Caki2 (cell line): ENCODE results near the gene GATC. TPM values are rescaled to one million over a fixed set of nuclear protein-coding genes. Genes with fewer than 3 reads are reported as not detected.

Experiments used
- DNase-seq: peaks from one replicate; pipeline ENCODE4 v3.0.0-alpha.2; 2015; ENCODE audit warnings: low read depth
- in situ Hi-C: cut with HindIII; loops from 2 replicates; pipeline ENCODE4 v1.10.0; 2016; ENCODE audit warnings: low sequenced_read_pairs, low pct_unique_long_range_greater_than_20kb, mixed read lengths
- total RNA-seq: library from RNA; depleted of rRNA; stranded (reverse); fragments of >200 nt; shearing (Covaris generic); gene quantifications from 2 replicates; pipeline ENCODE4 v1.2.3, GENCODE V29; 2014; ENCODE audit warnings: low replicate concordance; rRNA removed

GATC gene
- total RNA-seq, 1 experiment from 2014 or later, result 24.9 TPM

DNA sequence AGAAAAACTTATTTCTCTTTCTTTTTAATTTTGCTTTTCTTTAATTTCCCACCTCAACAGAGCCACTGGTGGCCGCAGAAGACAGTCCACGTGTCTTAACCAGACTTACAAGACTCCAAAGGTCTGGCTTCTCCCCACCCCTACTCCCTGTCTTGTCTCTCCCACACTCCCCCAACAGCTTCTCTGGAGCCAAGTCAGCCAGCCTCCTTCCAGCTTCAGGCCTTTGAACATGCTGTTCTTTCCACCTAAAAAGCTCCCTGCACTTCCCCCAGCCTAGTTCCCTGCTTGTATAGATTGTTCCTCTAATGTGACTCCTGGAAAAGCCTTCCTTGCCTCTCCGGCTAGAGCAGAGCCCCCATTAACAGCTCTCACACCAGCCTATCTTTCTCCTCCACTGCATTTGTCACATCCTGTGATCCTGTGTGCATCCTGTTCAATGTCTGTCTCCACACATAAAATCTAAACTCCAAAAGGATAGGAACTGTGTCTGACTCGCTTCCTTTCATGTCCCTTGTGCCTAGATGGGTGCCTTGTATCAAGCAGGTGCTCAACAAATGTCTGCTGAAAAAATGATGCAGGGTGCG, 41.9 kb downstream of the GATC start:
- in situ Hi-C loops, result no loop called here
- no peak for DNase-seq

DNA sequence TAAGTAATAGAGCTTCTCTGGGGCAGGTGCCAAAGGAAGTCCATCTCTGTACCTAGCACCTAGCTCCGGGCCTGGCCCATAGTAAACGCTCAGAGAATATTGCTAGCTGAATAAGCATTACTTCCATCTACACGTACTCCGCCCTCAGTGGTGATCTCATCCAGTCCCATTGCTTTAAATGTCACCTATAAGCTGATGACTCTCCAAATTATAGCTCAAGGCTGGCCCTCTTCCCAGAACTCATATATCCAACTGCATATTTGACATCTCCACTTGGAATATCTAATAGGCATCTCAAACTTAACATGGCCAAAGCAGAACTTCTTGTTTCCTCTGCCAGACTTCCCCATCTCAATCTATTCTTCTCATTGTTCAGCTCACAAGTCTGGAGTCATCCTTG, 42.8 kb downstream of the GATC start:
- in situ Hi-C loops, result no loop called here
- peak; percentile 19 for DNase-seq

DNA sequence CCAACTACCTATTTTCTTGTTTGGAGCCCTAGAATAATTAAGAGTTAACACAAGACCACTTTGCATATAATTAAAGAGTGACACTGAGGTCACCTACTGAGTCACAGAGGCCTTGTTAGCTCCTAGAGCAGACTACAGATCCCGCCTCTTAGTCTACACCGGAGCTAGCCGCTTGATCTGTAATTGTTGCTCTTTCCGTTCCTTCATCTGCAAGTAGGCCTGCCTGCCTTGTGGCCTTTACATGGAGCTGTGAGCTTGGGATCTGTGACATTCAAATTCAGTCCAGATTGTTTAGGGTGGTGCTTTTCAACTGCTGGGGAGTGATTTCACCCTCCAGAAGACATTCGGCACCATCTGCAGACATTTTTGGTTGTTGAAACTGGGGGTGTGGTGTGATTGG, 44.1 kb downstream of the GATC start:
- DNase-seq, result no peak
- in situ Hi-C loops, result no loop called here

DNA sequence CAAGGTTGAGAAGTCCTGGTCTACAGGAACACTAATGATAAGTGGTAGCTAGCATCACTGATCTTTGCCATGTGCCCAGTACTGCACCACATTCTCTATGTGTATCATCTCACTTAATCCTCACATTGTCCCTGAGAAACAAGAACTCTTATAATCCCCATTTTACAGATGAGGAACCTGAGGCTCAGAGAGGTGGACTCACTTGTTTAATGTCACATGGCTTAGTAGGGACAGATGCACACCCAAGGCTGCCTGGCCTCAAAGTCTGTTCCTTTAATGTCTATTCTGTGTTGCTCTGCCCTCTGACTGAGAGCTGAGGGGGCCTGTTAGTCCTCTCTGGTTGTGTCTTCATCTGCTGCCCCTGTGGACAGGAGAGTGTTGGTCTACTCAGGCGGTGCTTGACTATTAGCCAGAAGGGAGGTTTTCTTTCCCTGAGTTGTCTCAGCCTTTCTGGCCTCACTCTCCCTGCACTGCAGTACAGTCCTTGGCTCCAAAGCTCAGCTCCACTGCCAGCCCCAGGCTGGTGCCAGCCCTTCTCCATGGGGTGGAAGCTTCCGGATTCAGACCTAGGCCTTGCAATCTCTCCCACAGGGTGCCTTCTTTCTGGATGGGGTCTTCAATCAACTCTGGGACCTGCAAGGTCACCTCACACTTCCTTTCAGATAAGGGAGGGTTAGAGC, 44.7 kb downstream of the GATC start:
- in situ Hi-C loops, result no loop called here
- DNase-seq, result no peak

DNA sequence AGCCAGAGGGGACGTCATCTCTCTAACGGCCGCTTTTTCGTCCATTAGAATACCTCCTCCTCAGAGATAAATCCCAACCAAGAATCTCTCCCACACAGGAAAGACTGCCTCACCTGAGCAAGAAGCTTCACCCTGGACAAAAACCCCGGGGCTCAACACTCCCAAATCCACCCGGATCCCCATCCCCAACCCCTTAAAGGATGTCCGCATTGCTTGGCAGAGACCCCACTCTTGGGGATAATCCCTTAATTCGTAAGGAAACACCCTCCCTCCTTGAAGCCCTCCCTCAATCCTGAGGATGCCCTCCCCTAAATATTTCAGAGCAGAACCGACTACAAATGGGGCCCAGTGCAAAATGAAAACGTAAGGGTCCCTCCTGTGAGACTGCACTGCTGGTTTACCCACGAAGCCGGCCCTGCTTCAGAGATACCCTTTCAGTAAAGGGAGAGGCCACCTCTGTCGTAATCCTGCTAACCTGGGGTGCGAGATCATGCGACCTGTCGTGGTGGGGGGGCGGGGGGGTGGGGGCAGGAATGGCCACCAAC, 49.0 kb downstream of the GATC start:
- DNase-seq, result no peak
- in situ Hi-C loops, result no loop called here

DNA sequence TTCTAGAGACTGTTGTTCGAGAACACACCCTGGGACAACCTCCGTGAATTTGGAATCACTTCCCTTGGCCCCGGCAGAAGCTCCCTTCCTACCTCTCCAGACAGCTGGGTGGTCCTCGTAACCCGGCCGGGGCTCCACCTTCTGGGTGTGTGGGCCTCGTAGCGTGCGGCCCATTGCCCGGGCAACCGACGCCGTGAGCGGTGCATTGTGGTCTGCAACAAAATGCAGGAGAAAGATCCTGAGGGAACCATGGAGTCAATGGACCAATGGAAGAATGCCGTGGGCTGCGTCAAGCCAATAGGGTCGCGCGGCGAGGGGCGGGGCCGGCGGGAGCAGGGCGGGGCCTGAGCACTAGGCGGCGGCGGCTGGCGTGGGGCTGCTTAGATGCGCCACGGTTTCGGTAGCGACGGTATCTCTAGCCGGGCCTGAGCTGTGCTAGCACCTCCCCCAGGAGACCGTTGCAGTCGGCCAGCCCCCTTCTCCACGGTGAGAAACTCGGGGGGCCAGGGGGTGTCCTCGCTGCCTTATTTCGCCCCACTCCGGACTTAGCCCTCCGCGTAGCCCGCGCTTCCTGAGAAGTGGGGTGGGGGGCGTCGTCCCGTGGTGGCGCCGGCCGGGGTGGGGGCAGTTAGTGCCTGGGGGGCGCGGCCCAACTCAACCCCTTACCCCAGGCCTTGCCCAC, 49.6 kb downstream of the GATC start, which contains the start of gene DYNLL1:
Gene DYNLL1 (plus strand): TSS at position 383 of the 682 bp plus-strand sequence. CDS start 309 bp downstream, outside the sequence.
- peak; percentile 92 for DNase-seq
- in situ Hi-C loops, result no loop called here

DNA sequence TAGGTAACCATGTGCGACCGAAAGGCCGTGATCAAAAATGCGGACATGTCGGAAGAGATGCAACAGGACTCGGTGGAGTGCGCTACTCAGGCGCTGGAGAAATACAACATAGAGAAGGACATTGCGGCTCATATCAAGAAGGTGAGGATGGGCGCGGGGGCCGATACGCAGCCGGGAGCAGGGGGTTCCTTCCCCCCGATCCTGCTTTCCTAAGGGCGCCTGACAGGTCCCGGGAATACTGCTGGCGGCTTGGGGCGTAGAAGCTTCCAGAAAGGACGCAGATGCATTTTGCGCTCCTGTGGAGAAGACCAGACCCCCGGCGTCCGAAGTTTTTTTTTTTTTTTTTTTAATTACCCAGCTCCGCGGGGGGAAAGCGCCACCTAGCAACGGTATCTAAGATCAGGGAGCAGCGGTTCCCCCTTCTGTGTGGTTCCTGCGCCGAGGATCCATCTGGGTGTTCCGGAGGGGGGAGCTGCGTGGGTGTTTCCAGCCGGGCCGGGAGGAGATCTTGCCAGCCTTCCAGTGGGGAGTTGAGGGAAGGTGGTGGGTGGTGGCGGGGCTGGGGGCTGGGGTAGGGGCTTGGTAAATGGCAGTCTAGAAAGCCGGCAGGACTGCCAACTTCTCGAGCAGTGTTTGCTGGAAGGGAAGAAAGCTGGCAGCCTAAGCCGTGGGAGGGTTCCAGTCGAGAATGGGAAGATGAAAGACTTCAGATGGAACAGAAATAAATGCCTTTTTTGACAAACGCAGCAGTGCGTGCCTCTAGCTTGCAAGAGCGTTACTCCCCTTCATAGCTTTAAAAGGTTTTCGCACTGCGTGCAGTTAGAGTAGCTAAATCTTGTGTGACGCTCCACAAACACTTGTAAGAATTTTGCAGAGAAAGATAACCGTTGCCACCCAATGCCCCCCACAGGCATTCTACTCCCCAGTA, 50.4 kb downstream of the GATC start:
- in situ Hi-C loops, result no loop called here
- DNase-seq, result peak; percentile 42

DNA sequence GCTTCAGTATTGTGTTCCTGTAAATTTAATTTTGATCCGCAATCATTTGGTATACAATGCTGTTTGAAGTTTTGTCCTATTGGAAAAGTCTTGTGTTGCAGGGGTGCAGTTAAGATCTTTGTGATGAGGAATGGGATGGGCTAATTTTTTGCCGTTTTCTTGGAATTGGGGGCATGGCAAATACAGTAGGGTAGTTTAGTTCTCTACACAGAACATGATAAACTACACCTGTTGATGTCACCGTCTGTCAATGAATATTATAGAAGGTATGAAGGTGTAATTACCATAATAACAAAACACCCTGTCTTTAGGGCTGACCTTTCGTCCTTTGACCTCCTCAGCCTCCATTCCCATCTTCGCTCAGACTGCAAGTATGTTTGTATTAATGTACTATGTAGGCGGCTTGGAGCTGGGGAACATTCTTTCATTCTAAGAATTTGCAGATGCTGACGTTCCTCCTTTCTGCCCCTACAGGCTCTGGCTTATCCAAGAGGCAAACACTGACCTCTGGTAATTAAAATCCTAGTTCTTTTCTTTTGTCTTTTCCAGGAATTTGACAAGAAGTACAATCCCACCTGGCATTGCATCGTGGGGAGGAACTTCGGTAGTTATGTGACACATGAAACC, 51.4 kb downstream of the GATC start:
- no peak for DNase-seq
- in situ Hi-C loops, result no loop called here

DNA sequence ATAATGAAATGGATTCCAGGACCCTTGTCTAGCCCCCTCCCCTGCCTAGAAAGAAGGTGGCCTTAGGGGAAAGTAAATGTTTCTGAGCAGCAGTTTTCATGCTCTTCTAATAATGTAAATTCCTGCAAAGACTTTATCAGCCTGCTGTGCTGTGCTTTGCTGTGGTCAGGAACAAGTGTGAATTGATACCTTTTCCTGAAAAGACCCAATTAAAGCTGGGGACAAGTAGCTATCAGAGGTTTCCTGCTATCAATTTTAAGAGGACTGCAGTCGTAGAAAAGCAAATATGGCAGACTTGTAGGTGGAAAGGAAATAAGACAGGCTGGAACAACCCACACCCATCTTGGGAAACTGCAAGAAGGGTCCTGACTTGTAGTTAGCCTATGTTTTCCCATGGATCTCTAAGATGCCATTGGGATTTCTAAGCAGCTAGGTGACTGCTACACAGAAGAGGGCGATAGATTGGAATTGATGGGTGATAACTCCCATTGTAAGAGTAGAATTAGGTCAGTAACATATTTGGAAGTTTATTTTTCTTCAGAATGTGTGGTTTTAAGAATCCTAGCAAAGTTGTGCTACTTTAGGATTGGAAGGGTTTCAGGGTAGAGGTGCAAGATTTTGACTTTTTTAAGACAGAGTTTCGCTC, 52.7 kb downstream of the GATC start:
- DNase-seq, result no peak
- in situ Hi-C loops, result no loop called here

DNA sequence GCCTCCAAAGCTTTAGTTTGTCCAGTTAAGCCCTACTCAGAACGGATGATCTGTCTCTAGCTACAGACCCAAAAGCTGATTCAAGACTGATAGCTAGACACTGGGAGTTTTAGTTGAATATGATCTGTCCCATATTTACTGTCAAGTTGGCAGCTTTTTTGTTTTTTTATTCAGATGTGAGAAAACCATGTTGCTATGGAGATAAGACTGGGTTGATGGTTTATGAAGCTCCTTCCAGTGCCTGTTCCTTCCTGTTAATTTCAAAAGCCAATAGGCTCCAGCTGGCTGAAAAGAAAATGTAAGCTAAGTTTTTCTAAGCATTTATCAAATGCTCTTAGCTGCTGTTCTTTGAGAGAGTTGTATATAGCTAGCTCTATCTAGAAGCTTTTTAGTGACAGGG, 54.3 kb downstream of the GATC start:
- in situ Hi-C loops, result no loop called here
- DNase-seq, result no peak

DNA sequence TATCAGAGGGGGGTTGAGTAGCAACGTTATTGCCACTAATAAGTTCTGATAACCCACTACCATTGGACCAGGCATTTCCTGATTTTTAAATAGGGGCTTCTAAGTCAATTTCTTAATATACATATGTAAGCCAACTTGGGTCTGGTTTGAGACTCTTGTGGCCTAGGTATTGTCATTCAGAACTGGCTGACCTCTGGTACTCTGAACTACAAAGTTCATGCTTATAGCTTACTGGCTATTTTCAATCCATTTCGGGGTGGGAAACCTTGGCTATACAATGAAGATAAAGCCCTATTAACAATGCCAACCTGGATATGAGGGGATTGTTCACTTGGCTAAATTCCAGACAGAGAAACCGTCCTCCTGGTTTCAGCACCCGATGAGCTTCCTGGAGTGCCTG, 58.3 kb downstream of the GATC start:
- in situ Hi-C loops, result no loop called here
- no peak for DNase-seq

DNA sequence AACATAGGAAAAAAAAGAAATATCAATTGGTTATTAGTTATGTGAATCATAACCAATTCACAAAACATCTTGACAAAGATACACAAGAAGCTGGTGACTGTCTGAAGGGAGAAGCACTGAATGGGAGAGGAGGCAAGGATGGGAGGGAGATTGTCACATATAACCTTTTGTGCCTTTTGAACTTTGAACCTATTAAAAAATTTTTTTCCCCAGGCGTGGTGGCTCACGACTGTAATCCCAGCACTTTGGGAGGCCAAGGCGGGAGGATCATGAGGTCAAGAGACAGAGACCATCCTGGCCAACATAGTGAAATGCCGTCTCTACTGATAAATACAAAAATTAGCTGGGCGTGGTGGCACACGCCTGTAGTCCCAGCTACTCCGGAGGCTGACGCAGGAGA, 62.3 kb downstream of the GATC start:
- in situ Hi-C loops, result no loop called here
- DNase-seq, result no peak

Other genes starting within 250 kb of the GATC start
- gene RPLP0, start 245.3 kb upstream of the GATC start, total RNA-seq, result 5,858 and 6,047 TPM in 2 replicates
- gene PXN, start 180.7 kb upstream of the GATC start, total RNA-seq, result 8.2 and 28.8 TPM in 2 replicates
- not detected in 2 replicates for gene RNU4-2, start 154.5 kb upstream of the GATC start, total RNA-seq
- not detected in 2 replicates for gene RNU4-1, start 153.2 kb upstream of the GATC start, total RNA-seq
- 0.61 TPM in 1 of 2 replicates, not detected in the other for gene SIRT4, start 144.1 kb upstream of the GATC start, total RNA-seq
- gene PLA2G1B, start 118.7 kb upstream of the GATC start, total RNA-seq, result not detected in 2 replicates
- 0.29 TPM in 1 of 2 replicates, not detected in the other for gene MSI1, start 77.3 kb upstream of the GATC start, total RNA-seq
- 793 and 854 TPM in 2 replicates for gene COX6A1, start 8.3 kb upstream of the GATC start, total RNA-seq
- gene TRIAP1, start 60 bp upstream of the GATC start, total RNA-seq, result 75.7 and 92.8 TPM in 2 replicates
- 336 and 419 TPM in 2 replicates for gene SRSF9, start 23.3 kb downstream of the GATC start, total RNA-seq
- 551 and 600 TPM in 2 replicates for gene DYNLL1, start 49.7 kb downstream of the GATC start, total RNA-seq
- 19.3 and 35.9 TPM in 2 replicates for gene COQ5, start 82.7 kb downstream of the GATC start, total RNA-seq
- 59.8 and 79.9 TPM in 2 replicates for gene RNF10, start 87.9 kb downstream of the GATC start, total RNA-seq
- gene POP5, start 135.0 kb downstream of the GATC start, total RNA-seq, result 68.5 and 78.9 TPM in 2 replicates
- gene CABP1, start 194.2 kb downstream of the GATC start, total RNA-seq, result not detected in 2 replicates
- gene MLEC, start 240.7 kb downstream of the GATC start, total RNA-seq, result 73.7 and 80.6 TPM in 2 replicates